GM21723 (cell line): ENCODE measurements around the gene RAPGEF2.

Source experiments
- ATAC-seq: cut with Tn5 transposase; IDR thresholded peaks from one replicate; pipeline ENCODE4 v1.9.1; 2021; ENCODE audit warnings: mild to moderate bottlenecking, moderate library complexity; ENCODE audit not compliant: unreplicated experiment

The RAPGEF2 gene

DNA sequence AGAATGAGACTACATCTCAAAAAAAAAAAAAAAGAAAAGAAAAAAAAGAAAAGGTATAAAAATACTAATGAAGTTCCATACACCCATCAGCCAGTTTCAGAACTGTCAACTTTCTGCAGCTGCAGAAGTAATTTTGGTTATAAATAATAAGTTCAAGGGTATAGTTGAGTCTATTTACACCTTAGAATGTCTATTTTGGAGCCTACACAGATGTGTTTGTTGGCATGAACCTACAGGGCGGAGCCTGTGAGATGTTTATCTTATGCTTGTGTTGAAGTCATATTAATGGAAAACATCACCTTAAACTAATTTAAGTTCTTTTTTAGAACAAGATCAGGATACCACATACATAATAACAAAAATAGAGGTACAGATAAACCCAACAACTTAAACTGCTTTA is 85.8 kb downstream of the RAPGEF2 start:
- no peak for ATAC-seq

DNA sequence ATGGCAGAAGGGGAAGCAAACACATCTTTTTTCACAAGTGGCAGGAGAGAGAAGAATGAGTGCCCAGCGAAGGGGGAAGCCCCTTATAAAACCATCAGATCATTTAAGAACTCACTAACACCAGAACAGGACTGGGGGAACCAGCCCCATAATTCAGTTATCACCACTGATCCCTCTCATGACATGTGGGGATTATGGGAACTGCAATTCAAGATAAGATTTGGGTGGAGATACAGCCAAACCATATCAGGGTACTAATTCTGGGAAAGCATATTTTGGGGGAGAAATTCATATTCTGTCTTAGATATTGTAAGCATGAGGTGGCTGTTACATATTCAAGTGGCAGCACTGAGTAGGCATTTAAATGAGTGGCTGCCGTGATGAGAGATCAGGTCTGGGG is 87.8 kb downstream of the RAPGEF2 start:
- no peak for ATAC-seq

DNA sequence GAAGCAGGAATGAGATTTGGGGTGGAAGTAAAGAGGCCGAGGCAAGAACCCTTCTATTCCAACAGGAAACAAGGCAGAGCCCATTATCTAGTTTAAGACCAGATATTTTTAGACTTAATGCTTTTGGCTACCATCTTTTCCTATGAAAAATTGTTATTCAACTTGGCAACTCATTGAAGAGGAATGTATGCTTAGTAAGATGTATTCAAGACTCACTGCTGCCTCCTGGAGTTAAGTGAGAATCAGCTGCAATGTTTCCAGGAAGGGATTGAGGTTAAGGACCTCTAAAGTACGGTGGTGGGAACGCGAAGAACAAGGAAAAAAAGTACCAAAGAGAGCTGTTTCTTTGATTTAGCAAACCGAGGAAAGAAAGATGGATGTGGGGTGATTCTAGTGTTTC is 89.1 kb downstream of the RAPGEF2 start:
- no peak for ATAC-seq

DNA sequence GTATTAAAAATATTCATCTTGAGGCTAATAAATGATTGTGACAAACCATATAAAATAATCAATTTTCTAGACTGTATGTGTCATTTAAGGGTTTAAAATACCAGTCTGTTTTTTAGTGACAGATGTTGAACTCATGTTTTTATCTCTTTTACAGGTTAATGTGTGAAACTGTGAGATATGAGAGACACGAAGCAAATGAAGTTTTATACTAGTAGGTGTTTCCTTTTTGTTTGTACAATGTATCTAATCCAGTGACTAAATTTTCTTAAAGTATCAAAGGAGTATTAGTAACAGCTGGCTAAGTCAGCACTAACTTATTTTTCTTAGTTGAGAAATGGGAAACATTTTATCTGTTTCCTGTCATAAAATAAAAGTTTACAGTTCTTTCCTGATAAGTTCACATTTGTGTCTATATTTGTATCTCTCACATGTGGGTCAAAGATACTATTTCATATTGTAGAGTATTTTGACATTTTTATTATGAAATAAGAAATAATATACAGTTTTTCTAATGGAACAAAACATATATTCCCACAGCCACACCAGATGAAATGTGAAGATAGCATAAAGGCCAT is 90.3 kb downstream of the RAPGEF2 start:
- no peak for ATAC-seq

DNA sequence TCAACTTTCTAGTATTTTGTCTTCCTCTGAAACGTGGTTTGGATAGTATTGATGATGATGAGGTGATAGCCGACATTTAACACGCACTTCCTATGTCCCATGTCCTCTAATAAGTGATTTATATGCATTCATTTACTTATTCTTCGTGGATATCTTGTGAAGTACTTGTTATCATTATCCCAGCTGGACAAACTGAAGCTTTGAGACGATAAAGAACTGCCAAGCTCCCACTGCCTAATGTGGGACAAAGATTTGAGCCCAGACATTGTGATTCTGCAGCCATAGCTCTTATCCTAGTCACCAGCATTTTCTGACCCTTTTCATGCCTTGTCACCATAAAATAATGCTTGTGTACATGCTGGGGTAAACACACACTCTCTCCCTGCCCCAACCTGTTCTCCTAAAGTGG is 92.5 kb downstream of the RAPGEF2 start:
- no peak for ATAC-seq

DNA sequence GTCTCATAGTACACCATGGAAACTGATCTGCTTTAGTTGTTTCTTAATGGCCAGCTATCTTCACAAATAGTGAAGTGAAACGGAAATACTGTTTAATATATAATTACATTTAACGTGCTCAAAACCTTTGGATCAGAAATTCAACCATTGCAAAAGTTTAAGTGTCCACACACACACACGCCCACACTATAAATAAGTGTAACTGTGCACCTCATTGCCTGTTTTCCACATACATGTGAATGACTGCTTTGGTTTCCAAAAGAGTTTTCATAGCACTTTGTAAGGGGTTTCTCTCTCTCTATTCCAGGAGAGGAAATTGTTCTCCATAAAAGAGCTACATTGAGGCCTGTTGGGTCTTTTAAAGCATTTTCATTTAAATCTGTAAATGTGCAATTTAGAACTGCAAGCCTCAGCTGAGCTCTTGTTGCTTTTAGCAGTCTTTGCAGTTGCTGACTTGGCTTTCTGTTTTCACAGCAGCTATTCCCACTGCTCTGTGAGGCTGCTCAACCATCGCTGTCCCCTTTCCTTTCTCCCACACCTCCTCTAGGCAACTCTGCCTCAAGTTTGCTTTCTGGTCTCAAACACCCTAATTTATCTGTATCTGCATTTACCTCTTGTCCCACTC is 94.5 kb downstream of the RAPGEF2 start:
- ATAC-seq, result no peak

DNA sequence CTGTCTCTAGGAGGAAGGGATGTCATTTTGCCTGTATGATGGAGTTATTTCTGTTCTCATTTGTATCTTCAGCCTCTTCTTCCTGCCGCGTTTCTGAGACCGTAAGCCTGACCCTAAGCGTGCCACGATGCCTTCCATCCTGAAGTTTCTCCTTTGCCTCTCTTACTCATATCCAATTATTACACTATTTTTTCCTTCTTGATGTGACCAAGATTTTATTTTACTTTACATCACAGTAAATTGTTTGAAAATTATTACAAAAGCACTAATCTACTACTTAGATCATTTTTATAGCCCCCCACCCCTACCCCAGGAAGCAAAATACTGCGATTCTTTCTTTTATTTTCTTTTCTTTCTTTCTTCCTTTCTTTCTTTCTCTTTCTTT is 95.0 kb downstream of the RAPGEF2 start:
- ATAC-seq, result no peak

DNA sequence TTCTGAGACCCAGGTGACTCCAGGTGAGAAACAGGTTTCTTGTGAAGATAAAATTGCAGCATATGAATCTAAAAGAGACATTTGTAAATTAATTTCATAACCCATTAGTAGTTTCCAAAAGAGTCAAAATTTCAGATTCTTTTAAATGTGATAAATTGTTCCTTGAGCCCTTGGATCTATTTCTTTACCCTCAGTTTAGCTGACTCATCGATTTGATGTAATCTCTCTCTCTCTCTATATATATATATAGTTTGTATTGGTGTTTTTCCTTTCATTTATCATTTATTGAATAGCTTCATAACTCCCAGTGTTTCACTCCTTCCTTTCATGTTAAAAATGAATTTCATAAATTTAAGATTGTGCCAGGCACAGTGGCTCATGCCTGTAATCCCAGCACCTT is 96.9 kb downstream of the RAPGEF2 start:
- ATAC-seq, result no peak

DNA sequence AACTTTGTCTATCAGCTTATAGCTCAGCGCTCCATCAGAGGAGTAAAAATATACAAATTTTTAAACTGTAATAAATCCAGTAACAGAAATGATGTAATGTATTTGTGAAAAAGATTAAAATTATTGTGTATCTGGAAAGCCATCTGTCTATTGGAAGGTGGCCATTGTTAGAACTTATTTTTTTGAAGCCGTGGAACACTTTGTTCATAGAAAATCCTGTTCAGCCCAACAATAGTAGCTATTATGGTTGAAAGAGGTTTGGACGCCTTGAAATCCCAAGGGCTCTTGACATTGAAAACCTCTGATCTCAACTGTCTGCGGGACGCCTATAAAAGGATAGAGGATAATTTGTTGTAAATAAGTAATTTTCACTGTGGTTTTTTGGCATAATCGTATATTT is 98.3 kb downstream of the RAPGEF2 start:
- no peak for ATAC-seq

DNA sequence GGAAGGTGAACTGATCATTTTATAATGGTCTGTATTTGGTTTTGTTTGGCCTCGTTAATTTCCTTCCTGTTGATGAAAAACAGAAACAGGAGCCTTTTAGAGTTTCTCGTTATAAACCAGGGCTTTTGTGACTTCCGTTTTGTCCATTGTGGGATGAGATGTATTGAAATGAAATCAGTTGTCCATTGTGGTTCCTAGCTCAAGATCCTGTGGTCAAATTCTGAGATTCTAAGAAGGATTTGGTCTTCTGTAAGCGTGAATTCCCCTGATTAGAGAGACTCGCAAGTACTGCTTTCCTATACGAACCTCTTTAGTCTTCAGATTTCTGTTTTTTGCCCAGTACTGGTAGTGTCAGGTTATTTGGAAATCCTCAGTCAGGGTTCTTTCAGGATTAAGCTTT is 101.7 kb downstream of the RAPGEF2 start:
- ATAC-seq, result no peak

DNA sequence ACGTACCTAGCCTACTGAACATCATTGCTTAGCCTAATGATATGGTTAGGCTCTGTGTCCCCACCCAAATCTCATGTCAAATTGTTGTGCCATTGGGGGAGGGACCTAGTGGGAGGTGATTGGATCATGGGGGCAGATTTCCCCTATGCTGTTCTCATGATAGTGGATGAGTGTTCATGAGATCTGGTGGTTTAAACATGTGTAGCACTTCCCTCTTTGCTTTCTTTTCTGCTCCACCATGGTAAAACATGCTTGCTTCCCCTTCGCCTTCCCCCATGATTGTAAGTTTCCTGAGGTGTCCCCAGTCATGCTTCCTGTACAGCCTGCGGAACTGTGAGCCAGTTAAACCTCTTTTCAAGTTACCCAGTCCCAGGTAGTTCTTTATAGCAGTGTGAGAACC is 102.6 kb downstream of the RAPGEF2 start:
- no peak for ATAC-seq

DNA sequence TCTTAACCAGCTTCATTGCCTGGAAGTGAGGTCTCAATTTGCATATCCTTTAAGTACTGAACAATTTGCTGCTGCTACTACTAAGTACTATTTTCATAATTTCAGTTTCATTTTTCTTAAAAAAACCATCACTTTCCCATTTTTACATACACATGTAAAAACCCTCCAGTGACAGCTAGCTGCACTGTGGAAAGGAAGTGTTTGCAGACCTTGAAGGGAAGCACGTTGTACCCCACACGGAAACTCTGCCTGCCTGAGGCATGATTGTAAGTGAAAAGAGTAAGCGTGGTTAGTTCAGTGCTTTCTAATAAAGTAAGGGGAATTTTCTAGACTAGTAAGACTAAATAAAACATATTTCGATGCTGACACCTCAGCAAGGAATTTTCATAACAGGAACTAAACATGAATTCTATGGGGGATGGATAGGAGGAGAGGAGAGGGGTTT is 103.6 kb downstream of the RAPGEF2 start:
- peak; percentile 87 for ATAC-seq

DNA sequence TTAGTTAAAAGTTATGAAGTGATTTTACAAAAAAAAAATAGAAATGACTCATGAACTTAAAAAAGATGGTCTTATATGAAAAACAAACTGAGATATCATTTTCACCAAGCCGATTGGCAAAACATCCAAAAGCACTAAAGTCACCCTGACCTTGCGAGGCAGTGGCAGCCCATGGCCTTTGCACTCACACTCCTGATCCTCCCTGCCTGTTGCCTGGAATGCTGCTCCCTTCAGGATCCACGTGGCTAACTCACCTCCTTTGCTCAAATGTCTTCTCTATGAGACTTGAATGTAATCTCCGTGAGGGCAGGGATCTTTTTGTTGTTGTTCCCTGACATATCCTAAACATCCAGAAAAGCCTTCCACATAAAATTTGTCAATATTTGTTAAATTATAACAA is 106.4 kb downstream of the RAPGEF2 start:
- no peak for ATAC-seq

DNA sequence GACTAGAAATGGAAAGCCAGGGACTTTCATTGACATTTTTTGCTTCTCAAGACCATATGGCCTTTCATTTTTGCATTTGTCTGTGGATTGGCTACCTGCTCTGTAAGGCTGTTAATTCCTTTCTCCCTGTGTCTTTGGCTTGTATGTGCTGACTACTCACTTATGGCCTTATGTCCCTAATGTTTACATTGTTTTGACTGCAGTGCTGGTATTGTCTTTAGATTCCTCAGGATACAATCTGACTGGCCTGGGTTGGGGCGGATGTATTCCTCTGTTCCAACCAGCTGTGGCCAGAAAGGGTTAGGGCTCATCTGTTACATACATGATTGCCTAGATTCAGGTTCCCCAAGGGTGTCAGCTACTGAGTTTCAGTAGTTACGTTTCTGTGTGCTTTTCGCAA is 108.1 kb downstream of the RAPGEF2 start:
- no peak for ATAC-seq

DNA sequence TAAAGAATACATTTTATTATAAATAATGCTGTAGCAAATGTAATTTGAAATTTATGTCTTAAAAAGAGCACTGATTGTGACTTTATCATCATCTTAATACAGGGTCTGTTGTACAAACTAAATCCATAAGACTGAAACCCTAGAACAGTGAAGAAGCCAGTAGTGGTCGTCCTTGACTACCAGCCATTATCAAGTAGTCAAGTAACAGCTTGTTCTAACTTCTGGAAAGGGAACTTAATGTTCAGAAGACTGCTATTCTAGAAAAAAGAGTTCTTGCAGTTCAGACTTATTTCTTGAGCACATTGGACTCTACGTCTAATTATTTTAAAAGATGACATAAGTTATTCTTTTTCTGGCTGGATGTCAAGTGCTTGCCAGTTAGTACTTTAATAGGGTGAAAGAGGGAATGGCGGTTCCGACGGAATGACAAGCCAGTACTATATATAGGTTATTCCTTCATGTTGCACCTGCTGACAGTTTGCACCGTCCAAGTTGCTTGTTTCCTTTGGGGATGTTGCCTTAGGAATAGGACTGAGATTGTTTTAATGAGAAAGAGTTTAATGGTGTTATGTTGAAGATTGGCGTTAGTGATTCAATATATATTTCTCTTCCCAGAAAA is 109.9 kb downstream of the RAPGEF2 start:
- ATAC-seq, result no peak

DNA sequence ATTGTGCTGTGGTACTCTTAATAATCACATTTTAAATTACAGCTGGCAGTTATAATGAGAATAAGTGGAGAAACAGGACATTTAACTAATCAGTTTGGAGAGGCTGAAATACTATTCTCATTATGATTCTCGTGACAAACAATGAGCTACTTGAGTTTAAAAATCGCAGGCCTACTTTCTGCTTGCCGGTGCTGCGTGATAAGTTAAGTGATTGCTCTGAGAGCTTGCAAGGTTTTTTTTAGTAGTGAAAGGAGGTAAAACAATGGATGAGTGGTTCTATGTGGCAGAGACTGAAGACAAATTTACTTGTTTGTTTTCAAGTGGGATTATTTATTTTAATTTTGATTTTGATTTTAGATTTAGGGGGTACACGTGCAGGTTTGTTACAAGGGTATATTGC is 114.0 kb downstream of the RAPGEF2 start:
- no peak for ATAC-seq

DNA sequence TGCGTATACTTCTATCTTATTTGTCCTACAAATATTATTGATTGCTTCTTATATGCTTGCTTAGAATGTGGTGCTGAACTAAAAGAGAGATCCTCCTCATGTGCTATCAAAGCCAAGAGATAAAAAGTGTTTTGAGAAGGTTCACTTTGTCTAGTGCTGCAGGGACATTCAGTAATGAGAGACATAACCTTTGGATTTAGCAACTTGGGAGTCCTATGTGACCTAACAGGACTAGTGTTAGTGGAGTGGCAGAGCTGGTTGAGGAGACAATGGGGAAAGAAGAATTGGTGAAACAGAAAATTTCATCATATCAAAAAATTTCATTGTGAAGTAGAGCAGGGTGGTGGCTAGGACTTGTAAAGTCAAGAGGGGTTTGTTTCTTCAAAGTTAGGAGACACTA is 117.0 kb downstream of the RAPGEF2 start:
- no peak for ATAC-seq

DNA sequence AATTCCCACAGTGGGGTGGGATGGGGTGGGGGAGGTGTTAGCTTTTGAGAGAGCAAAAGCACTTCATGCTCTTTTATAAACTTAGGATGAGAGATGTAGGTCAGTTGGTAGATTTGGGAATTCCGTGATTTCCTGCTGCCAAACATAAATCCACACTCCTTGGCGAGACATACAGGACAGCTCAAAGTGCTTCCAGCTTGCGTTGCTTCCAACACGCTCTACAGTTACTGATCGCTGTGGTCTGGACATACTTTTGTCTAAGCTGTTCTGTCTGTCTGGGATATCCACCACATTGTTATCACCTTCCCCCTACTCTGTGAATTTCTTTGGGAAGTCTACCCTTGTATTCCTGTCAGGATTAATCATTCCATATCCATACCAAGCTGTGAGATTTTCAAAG is 117.5 kb downstream of the RAPGEF2 start:
- ATAC-seq, result no peak

DNA sequence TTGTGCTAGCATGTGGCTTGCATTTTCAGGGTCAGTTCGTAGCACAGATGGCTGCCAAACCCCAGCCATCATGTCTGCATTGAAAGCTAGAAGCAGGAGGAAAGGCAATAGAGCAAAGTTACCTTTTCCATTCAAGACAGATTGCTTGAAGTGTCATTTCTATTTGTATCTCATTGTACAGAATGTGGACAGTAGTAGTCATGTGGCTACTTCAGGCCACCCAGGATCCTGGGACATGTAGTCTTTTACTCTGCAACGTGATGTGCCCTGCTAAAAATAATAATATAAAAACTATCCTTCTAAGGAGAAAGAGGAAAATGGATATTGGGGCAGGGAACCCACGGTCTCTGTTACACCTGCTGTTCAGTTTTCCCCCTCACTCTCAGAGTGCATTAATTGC is 118.4 kb downstream of the RAPGEF2 start:
- no peak for ATAC-seq

DNA sequence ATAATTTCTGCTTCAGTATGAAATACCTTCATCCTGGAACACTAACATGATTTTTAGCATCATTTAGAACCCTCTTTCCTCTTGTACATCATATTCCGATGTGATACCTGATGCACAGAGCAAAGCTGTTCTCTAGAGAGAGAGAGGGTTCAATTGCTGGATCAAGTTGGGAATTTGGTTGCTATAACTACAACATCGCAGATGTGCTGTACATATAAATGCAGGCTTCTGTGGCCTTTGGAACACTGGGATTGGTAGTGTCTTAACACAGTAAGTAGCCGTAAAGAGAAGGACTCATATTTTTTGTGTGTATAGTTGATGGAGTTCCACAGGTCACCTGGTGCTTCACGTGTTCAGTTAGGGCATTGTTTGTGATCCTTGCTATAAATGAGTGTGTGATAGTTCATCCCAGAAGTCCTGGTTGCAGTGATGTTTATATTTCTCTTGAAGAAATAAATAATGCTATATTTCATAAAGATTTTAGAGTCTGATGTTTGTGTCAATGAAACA is 119.2 kb downstream of the RAPGEF2 start:
- no peak for ATAC-seq

DNA sequence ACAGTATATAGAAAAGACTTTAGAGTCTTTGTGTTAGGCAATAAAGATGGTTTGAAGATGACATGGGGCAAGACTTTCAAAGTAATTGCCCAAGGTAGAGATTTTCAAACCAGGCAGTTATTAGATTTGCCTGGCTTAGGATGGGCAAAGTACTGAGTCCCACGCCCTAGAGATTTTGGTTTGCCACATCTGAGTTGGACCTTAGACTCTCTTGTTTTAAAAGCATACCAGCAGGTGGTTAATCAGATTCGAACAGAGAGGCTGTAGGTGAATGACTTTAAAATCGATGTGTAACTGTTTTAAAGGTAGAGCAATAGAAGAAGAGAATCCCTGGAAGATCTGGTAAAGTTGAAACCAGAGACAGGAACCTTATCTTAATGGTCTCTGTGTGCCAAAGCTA is 121.5 kb downstream of the RAPGEF2 start:
- ATAC-seq, result no peak

DNA sequence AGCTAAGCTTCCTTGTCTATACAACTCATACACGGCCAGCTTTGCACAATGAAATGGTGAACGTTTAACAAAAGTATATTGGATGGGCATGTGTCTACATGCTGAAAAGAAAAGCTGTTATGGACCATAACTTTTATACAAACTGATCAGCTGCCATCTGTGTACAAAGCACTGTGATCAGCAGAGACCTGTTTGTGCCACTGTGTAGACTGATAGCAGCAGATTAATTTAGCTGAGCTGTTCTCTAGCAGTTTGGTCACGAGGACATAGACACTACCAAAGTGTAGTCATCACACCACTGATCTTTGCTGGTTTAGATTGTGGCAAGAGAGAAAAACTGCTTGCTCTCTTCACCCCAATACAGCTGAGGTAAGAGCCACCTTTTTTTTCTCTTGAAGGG is 124.5 kb downstream of the RAPGEF2 start:
- ATAC-seq, result no peak

DNA sequence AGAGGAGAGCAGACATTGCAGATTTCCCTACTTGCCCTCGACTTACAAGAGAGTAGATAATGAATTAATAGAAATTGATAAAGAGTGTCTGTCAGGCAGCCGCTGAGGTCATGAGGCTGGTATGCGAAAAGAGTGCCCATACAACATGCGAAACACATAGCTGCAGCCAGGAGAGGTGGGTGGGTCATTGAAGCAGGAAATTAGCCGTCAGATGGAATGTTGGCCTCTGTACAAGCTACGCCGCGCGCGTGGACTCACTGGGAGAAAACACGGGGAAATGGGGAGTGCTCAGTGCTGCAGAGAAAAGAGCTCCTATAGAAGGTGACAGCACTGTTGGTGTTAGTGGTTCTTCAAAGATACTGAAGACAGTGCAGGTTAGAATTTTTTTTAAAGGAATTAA is 125.1 kb downstream of the RAPGEF2 start:
- ATAC-seq, result no peak
